BLaER1 treated with 17β-estradiol and CSF1 and Interleukin-3, amounts not matched to agents 10 nM and 100 nM (cell line): ENCODE measurements around the gene NEK10.

ENCODE experiments used
- H3K27ac ChIP-seq, 11 experiments: shearing (Covaris generic); formaldehyde crosslinking; 2 replicates each; pipeline ENCODE4 v1.8.1; 2022
- H3K27me3 ChIP-seq, 11 experiments: shearing (Covaris generic); formaldehyde crosslinking; 2 replicates each; pipeline ENCODE4 v1.8.1; 2022
- H3K36me3 ChIP-seq, 11 experiments: shearing (Covaris generic); formaldehyde crosslinking; 2 replicates each; pipeline ENCODE4 v1.8.1; 2022
- H3K4me1 ChIP-seq, 10 experiments: shearing (Covaris generic); formaldehyde crosslinking; 2 replicates each; pipeline ENCODE4 v1.8.1; 2022
- H3K4me2 ChIP-seq, 11 experiments: shearing (Covaris generic); formaldehyde crosslinking; 2 replicates each; pipeline ENCODE4 v1.8.1; 2022
- H3K4me3 ChIP-seq, 10 experiments: shearing (Covaris generic); formaldehyde crosslinking; 2 replicates each; pipeline ENCODE4 v1.8.1; 2022
- H3K9ac ChIP-seq, 11 experiments: shearing (Covaris generic); formaldehyde crosslinking; 2 replicates each; pipeline ENCODE4 v1.8.1; 2022
- H3K9me3 ChIP-seq, 11 experiments: shearing (Covaris generic); formaldehyde crosslinking; replicated peaks in 1 of 11; 2 replicates each; pipeline ENCODE4 v1.8.1; 2022
- H4K20me1 ChIP-seq, 11 experiments: shearing (Covaris generic); formaldehyde crosslinking; 2 replicates each; pipeline ENCODE4 v1.8.1; 2022
- Cebpa-rat ChIP-seq, 11 experiments: shearing (Covaris generic); IDR thresholded peaks; 2 replicates each; pipeline ENCODE4 v1.8.1; 2022

NEK10 gene

DNA sequence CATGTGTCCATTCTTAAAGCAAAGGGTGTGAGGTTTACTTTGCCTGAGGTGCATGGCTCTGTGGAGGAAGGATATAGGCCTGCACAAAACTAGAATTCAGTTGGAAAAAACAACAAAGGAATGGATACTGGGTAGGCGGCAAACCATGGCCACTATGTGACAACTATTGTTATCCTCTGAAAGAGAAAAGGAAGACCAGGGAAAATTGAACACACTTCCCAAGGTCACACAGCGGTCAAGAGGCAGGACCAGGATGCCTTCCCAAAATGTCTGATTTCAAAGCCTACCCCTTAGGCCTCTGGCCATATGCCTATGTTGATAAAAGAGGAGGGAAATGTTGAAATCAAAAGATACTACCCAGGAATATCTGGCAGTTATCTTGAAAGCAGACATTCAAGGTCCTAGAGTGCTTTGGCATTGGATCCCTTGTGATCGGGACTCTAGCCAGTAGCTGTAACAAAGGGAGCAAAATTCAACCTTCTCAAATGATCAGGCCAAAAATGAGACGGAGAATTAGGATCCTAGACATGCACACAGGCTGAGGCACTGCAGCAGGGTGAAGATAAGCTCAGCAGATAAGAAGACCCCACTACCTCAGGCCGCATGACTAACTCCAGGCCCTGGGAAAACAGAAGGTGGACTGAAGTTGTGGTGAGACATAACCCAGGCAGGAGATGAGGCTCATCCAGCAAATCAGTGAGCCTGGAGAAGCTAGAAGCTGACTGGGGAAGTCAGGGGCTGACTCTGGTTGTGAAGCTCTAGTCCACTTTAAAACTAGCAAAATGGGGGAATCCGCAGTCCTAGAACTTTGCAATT is 292.2 kb downstream of the NEK10 start:
- no peak overlapping the region for H3K9ac ChIP-seq
- H3K36me3 ChIP-seq = no peaks in the 10 kb centered on the region
- peaks cover 0 to 23% (median 15%) of the 10 kb centered on the region in 10 experiments; a peak in 16 of 20 replicates for H3K4me1 ChIP-seq
- no peak for TF ChIP-seq Cebpa-rat (IDR thresholded peaks at IDR 0.05)
- H3K27ac ChIP-seq = no peak overlapping the region
- no peak overlapping the region for H3K4me2 ChIP-seq
- peaks cover 0 to 61% (median 0%) of the 10 kb centered on the region in 11 experiments; a peak in 4 of 22 replicates for H3K27me3 ChIP-seq
- H3K9me3 ChIP-seq = no peaks in the 10 kb centered on the region
- H3K4me3 ChIP-seq = no peak overlapping the region
- no peaks in the 10 kb centered on the region for H4K20me1 ChIP-seq

DNA sequence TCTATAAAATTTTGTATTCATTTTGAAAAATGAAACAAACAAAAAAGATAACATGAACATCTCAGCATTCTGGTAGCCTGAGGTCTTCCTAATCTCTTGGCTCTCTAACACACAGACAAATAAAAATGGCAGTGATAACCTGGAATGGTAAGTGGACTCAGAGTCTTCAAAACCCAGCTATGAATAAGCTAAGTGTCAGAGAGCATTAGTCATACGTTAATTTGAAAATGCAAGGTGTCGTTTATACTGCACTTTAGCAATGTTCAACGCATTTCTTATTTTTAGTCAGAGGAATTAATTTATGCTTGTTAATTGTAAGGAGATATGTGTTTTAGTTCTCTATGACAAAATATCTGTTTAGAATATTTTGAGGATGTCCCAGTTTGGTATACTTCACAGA is 294.3 kb downstream of the NEK10 start:
- TF ChIP-seq Cebpa-rat (IDR thresholded peaks at IDR 0.05) = no peak
- H3K4me2 ChIP-seq = no peak overlapping the region
- no peaks in the 10 kb centered on the region for H3K36me3 ChIP-seq
- H4K20me1 ChIP-seq = no peaks in the 10 kb centered on the region
- peaks cover 0 to 46% (median 0%) of the 10 kb centered on the region in 11 experiments; a peak in 4 of 22 replicates for H3K27me3 ChIP-seq
- no peaks in the 10 kb centered on the region for H3K9me3 ChIP-seq
- no peak overlapping the region for H3K9ac ChIP-seq
- H3K4me3 ChIP-seq = no peak overlapping the region
- H3K4me1 ChIP-seq = peaks cover 0 to 27% (median 16%) of the 10 kb centered on the region in 10 experiments; a peak in 16 of 20 replicates
- H3K27ac ChIP-seq = no peak overlapping the region

DNA sequence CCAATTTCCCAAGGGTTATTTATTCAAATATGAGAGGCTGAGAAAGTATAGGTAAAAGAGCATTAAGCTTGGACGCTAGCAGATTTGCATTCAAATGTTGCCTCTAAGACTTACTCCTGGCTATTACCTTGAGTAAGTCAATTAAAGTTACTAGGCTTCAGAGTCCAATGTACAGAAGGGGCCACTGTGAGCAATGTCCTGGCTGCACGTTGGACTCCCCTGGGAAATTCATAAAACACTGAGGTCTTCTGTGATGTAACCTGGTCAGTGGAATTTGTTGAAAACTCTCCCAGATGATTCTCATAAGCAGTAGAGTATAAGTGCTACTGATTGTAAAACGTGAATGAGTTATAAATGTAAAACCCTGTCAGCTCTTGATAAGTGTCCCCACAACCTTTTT is 295.3 kb downstream of the NEK10 start:
- TF ChIP-seq Cebpa-rat (IDR thresholded peaks at IDR 0.05) = no peak
- Histone ChIP-seq H3K27ac (no peak overlapping the region), H3K9ac (no peak overlapping the region), H3K4me2 (peak overlapping the region in 2 of 11 experiments; percentile 57 to 69; a peak in 2 of 22 replicates), H3K36me3 (no peaks in the 10 kb centered on the region), H3K27me3 (peaks cover 0 to 39% (median 0%) of the 10 kb centered on the region in 11 experiments; a peak in 4 of 22 replicates), H3K4me1 (peaks cover 0 to 27% (median 16%) of the 10 kb centered on the region in 10 experiments; a peak in 16 of 20 replicates), H3K4me3 (no peak overlapping the region), H4K20me1 (no peaks in the 10 kb centered on the region), H3K9me3 (no peaks in the 10 kb centered on the region)

- no peaks in the 10 kb centered on the region for H3K9me3 ChIP-seq
- no peak for TF ChIP-seq Cebpa-rat (IDR thresholded peaks at IDR 0.05)
- H4K20me1 ChIP-seq = no peaks in the 10 kb centered on the region
- no peak overlapping the region for H3K9ac ChIP-seq
- no peak overlapping the region for H3K27ac ChIP-seq
- H3K4me1 ChIP-seq = peaks cover 0 to 27% (median 16%) of the 10 kb centered on the region in 10 experiments; a peak in 16 of 20 replicates
- peak overlapping the region in 8 of 11 experiments; percentile 33 to 78 (median 55); a peak in 16 of 22 replicates for H3K4me2 ChIP-seq
- H3K4me3 ChIP-seq = no peak overlapping the region
- H3K27me3 ChIP-seq = peaks cover 0 to 33% (median 0%) of the 10 kb centered on the region in 11 experiments; a peak in 4 of 22 replicates
- H3K36me3 ChIP-seq = no peaks in the 10 kb centered on the region
Observed at GRCh38 chr3:27072810-27073651, 296.2 kb downstream of the NEK10 start.

- H3K27ac ChIP-seq = no peak overlapping the region
- H3K9me3 ChIP-seq = peaks cover 4 to 21% (median 9%) of the 10 kb centered on the region in 11 experiments; a peak in 11 of 22 replicates
Observed at GRCh38 chr3:27060336-27060735, 308.8 kb downstream of the NEK10 start.

More at GRCh38 chr3:27060336-27060735, 308.8 kb downstream of the NEK10 start:
- TF ChIP-seq Cebpa-rat (IDR thresholded peaks at IDR 0.05) = no peak
- H4K20me1 ChIP-seq = no peaks in the 10 kb centered on the region
- no peaks in the 10 kb centered on the region for H3K4me1 ChIP-seq
- no peaks in the 10 kb centered on the region for H3K36me3 ChIP-seq
- H3K4me2 ChIP-seq = no peak overlapping the region
- no peak overlapping the region for H3K9ac ChIP-seq
- no peaks in the 10 kb centered on the region for H3K27me3 ChIP-seq
- H3K4me3 ChIP-seq = no peak overlapping the region
